CD4-positive, alpha-beta T cell treated with Interleukin-17A for 4 hours (primary cell): ENCODE data around the gene PLD1.
A peak's percentile ranks its signal among the peaks of the same experiment; 100 is the strongest.
"Not testable (repeated sequence)": the region's sequence is repeated elsewhere in the genome, so short reads cannot be mapped to it uniquely, and the experiment has no call there.

Experiments
- DNase-seq: peaks from one replicate; pipeline ENCODE4 v3.0.0-alpha.2; 2020; ENCODE audit warnings: mixed read lengths

Gene PLD1

GRCh38 chr3:171809861-171810628 lies at the start of gene PLD1:
Gene PLD1, minus strand, starts transcription at chr3:171810483. Its CDS starts 72,432 bp downstream, at chr3:171738051.
- DNase-seq, result peak; percentile 43

GRCh38 chr3:171858770-171859169 lies 48.5 kb upstream of the PLD1 start:
- DNase-seq, result not testable (repeated sequence)

GRCh38 chr3:171854649-171855305 lies 44.5 kb upstream of the PLD1 start:
- no peak for DNase-seq

GRCh38 chr3:171851660-171852058 lies 41.4 kb upstream of the PLD1 start:
- no peak for DNase-seq

GRCh38 chr3:171850960-171851659 lies 40.8 kb upstream of the PLD1 start:
- DNase-seq, result no peak

GRCh38 chr3:171850320-171850959 lies 40.2 kb upstream of the PLD1 start:
- no peak for DNase-seq

GRCh38 chr3:171849617-171850319 lies 39.5 kb upstream of the PLD1 start:
- DNase-seq, result no peak

GRCh38 chr3:171847595-171848259 lies 37.4 kb upstream of the PLD1 start:
- DNase-seq, result no peak

GRCh38 chr3:171847133-171847532 lies 36.9 kb upstream of the PLD1 start:
- DNase-seq, result no peak

- DNase-seq, result no peak
These were observed 36.3 kb upstream of the PLD1 start for GRCh38 chr3:171846597-171846996.

- DNase-seq, result no peak
These were observed 35.4 kb upstream of the PLD1 start for GRCh38 chr3:171845481-171846284.

GRCh38 chr3:171844873-171845272 lies 34.6 kb upstream of the PLD1 start:
- DNase-seq, result no peak

- DNase-seq, result no peak
These were observed 32.7 kb upstream of the PLD1 start, which contains the start of gene TMEM212 for GRCh38 chr3:171842864-171843518. Gene TMEM212, plus strand, starts transcription at chr3:171843349. Its CDS starts 35 bp downstream, at chr3:171843384.

GRCh38 chr3:171841620-171842000 lies 31.3 kb upstream of the PLD1 start:
- no peak for DNase-seq

GRCh38 chr3:171840811-171841619 lies 30.7 kb upstream of the PLD1 start:
- DNase-seq, result no peak

GRCh38 chr3:171840445-171840810 lies 30.1 kb upstream of the PLD1 start:
- DNase-seq, result no peak

GRCh38 chr3:171839270-171839669 lies 29.0 kb upstream of the PLD1 start:
- DNase-seq, result no peak

GRCh38 chr3:171838218-171838720 lies 28.0 kb upstream of the PLD1 start:
- DNase-seq, result no peak

GRCh38 chr3:171837698-171838097 lies 27.4 kb upstream of the PLD1 start:
- DNase-seq, result no peak
